ENCODE results near the gene FBXO17. TPM values are rescaled to one million over a fixed set of nuclear protein-coding genes. Genes with fewer than 3 reads are reported as not detected.

FBXO17 gene
- total RNA-seq, 1 donor from 2014 or later: 30.0 TPM

DNA sequence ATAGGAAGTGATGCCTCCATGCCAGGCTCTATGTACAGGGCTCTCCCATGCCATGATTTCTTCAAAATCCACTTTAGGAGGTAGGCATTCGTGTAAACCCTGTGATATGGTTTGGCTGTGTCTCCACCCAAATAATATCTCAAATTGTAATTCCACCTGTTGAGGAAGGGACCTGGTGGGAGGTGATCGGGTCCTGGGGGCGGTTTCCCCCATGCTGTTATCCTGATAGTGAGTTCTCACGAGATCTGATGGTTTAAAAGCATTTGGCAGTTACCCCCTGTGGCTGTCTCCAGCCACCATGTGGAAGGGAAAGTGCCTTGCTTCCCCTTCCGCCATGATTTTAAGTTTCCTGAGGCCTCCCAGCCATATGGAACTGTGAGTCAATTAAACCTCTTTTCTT is 53.1 kb downstream of the FBXO17 start:
- intact Hi-C loops (cut with DNase I): loop anchor here (10.0 kb wide), 1 partner anchor 408 kb away; no protein-coding TSS in a partner anchor
- ATAC-seq: no peak
- no peak for DNase-seq (ENCODE audit: low spot score)

DNA sequence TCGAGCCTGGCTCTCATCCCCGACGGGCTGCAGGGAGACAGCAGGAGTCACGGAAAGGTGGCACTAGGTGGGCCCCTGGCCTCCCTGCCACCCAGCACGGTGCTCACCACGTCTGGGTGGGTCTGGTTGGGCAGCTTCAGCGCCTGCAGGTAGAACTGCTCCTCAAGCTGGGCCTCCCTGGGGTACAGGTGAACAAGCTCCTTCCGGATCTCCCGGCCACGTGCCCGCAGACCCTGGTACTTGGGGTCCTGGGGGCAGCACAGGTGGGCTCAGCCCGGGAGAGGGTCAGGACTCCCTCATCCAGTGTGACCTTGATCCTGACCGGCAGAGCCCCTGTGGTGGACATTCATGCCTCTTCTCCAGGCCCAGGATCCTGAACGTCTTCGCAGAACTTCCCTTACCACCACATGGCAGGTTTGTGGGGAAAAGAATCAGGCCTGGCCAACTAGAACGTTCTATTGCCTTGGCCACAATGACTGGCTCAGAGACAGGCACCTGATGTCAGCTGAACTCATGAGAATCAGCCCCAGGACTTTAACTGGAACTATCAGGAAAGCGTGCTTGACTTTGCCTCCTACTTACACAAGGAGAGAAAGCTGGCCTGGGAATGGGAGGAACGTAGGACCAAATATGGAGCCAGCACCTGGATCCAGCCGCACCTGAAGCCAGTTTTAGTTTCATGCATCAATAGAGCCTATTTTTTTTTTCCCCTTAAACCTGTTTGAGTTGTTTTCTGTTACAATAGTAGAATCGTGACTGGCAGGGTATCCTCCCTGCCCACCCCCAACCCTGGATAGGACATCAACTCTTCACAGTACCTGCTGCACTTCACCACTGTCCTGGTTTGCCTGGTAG is 53.9 kb downstream of the FBXO17 start:
- intact Hi-C loops (cut with DNase I): loop anchor here (10.0 kb wide), 1 partner anchor 407 kb away; no protein-coding TSS in a partner anchor
- ATAC-seq (no peak), DNase-seq (ENCODE audit: low spot score) (no peak)

DNA sequence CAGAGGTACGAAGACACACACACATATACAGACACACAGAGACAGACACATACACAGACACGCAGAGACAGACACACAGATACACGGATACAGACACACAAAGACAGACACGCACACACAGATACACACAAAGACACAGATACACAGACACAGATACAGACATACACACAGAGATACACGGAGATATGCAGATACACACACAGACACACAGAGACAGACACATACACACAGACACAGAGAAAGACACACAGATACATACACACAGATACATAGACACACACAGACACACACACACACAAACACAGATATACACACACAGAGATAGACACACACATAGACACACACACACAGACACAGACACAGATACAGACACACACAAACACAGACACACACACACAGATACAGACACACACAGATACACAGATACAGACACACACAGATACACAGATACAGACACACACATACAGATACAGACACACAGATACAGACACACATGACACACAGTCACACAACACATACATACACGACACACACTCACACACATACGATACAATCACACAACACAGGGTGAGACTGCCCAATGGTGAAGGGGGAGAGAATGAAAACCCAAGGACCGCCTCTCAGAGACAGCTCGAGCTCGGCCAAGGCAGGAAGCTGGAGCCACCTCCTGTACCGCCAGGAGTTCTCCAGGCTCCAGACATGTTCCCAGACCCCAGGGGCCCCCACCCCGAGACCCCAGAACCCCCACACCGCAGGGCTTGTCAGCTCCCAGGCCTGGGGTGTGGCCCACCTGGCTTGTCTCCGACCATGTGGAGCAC is 54.7 kb downstream of the FBXO17 start:
- intact Hi-C loops (cut with DNase I): loop anchor here (10.0 kb wide), 1 partner anchor 406 kb away; no protein-coding TSS in a partner anchor
- ATAC-seq: no peak
- no peak for DNase-seq (ENCODE audit: low spot score)

DNA sequence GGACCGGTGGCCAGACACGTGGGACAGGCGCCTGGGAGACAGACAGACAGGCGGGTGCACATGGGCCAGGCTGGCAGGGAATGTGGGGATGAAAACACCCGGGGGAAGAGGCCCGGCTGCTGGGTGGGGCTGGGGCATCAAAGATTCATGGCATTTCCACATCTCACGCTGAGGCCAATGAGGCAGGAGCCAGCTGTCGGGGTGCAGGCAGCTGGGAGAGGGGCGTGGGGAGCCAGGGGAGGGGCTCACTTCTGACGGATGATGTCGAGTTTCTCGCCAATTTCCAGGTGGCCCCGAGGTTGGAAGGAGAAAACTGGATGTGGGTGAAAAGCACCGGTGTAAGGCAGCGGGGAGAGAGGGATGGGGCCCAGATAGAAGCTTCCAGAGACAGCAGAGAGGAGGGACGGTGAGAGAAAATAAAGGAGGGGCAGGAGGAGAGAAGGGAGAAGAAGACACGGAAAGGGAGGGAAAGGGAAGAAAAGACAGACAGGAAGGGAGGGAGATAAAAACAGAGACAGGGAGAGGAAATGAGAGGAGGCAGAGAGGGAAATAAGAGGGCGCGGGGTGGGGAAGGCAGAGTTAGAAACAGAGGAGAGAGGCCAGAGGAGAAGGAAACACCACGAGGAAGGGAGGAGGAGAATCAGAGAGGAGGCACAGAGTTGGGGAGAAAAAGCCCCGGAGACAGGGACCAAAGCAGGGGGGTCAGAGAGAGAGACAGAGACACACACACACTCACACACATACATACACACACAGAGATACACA is 55.5 kb downstream of the FBXO17 start:
- intact Hi-C loops (cut with DNase I): loop anchor here (10.0 kb wide), 1 partner anchor 405 kb away; no protein-coding TSS in a partner anchor
- no peak for DNase-seq (ENCODE audit: low spot score)
- ATAC-seq: no peak

DNA sequence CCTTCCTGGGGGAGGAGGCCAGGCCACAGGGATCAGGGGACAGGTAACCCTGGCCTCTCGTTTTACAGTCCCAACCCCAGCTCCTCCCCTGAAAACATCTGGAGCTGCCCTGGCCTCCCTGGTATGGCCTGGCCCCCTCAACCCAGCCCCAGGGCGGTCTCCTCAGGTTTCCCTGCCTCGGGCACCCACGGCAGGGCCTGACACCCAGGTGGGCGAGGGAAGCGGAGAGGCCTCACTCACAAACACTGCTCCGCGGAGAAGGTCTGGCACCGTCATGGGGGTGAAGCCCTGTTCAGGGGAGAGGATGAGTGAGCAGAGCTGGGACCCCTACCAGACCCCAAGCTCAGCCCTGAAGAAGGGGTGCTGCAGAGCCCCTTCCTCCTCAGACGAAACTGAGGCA is 57.0 kb downstream of the FBXO17 start:
- DNase-seq (ENCODE audit: low spot score): no peak
- ATAC-seq: no peak
- intact Hi-C loops (cut with DNase I): no loop called here

DNA sequence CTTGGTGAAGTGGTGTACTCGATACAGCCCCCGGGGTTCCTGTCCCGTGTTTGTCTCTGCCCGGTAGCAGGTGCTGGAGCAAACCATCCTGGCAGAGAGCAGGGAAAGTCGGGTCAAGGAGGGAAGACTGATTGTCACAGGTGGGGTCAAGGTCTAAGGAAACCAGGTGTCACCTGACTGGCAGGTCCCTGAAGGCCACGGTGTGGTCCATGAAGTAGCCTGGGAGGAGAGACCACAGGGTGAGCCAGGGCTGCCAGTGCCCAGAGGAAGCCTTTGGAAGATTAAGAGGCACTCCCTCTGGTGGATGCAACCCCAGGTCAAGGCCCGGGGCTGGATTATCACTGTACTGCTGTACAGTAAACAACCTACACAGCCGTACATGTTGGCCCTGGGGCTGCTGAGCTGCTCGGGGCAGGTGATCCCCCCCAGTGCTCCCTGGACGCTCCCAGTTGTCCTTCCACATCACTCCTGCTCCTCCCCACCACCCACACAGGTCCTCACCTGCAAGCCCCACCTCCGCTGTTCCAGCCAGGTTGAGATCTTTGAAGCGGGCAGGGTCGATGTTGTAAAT is 57.5 kb downstream of the FBXO17 start:
- intact Hi-C loops (cut with DNase I): no loop called here
- ATAC-seq: no peak

DNA sequence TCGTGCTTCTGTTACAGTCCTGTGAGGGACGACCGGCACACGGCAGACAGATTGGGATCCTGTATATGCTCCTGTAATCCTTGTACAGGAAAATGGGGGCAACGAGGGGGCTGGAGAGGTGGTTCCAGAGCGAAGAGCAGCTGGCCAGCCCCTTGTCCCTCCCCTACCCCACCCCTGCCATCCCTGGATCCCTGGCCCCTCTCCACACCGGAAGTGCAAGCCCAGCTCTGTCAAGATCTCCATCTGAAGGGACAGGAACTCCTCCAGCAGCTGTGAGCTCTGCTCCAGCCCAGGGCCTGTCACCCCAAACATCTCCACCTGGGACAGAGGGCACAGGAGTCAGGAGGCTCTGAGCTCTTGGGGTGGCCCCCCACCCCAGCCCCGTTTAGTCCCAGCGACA is 58.0 kb downstream of the FBXO17 start:
- intact Hi-C loops (cut with DNase I): no loop called here
- ATAC-seq (no peak), DNase-seq (ENCODE audit: low spot score) (no peak)

More for the DNA sequence above, 57.5 kb downstream of the FBXO17 start:
- DNase-seq (ENCODE audit: low spot score): no peak

DNA sequence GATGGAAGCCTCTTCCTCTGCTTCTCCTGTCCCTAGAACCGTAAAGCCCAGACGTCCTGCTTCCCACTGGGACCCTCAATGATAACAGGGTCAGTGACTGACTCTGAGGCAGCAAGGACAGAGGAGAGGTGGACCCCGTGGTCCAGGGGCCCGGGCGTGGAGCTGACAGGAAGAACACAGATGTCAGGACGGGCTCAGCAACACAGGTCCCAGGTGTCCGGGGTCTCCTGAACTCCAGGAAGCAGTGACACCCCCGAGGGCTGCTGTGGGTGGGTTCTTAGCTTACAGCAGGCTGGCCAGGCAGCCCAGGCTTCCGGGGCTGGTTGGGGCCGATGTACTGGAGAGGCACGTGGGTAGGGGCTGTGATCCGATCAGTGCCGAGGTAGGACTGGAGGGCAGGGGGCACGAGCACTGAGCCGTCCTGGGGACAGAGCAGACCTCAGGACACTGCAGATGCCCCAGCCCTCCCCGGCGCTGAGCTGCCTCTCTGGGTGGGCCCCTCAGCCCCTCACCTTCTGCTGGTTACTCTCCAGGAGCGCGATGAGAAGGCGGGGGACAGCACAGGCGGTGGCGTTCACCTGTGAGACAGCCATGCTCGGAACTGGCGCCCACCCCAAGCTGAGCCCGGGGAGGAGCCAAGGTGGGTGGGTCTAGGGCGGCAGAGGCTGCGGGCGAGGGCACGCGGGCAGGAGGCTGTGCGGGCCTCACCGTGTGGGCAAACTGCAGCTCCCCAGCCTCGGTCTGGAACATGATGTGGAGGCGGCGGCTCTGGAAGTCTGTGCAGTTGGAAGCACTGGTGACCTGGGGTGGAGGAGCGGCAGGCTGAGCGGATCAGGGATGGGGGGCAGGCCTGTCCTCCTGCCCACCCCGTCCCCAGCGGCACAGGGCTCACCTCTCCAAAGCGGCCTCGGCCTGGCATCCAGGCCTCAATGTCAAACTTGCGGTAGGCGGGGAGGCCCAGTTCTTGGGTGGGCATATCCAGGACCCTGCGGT is 59.9 kb downstream of the FBXO17 start:
- intact Hi-C loops (cut with DNase I): no loop called here
- ATAC-seq: no peak
- no peak for DNase-seq (ENCODE audit: low spot score)

DNA sequence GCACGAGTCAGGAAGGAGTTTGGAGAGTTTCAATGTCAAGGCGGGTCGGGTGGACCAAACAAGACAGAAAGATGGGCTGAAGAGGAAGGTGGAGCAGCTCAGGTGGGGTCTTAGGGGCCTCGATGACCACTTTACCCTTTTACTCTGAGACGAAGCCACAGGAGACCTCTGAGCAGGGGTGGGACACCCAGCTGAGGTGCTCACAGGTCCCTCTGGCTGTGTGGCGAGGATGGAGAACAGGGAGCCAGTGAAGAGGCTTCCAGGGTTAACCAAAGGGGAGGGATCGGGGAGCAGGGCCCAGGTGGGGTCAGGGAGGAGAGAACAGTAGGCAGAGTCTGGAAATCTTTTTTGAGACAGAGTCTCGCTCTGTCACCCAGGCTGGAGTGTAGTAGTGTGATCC is 61.6 kb downstream of the FBXO17 start:
- DNase-seq (ENCODE audit: low spot score) (no peak), ATAC-seq (no peak)
- intact Hi-C loops (cut with DNase I): no loop called here

DNA sequence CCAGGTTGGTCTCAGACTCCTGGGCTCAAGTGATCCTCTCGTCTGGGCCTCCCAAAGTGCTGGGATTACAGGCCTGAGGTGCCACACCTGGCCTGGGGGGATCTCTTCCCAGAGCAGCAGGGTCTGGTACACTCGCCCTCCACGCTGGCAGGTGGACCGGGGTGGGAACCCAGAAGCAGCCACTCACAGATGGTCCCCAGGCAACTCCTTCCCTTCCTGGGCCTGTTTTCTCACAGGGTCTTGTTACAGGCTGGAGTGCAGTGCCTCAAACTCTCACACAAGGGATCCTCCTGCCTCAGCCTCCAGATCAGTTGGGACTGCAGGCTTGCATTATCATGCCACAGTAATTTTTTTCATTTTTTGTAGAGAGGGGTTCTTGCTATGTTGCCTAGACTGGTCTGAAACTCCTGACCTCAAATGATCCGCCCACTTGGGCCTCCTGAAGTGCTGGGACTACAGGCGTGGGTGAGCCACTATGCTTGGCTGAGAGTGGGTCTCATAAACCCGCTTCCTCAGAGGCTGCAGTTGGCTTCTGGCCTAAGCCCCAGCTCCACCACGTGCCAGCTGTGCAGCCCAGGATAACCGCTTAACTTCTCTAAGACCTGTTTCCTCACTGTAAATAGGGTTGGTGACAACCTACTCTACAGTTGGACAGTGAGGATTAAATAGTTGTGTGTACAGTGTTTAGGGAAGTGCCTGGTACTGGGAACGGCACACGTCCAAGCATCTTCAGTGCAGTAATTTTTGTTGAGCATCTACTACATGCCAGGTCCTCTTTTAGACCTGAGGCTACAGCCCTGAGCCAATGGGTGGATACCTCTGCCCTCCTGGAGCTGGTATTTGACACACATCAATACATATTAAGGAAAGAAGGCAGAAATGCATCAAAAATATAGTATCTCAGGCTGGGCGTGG is 62.7 kb downstream of the FBXO17 start:
- intact Hi-C loops (cut with DNase I): no loop called here
- no peak for DNase-seq (ENCODE audit: low spot score)
- no peak for ATAC-seq

DNA sequence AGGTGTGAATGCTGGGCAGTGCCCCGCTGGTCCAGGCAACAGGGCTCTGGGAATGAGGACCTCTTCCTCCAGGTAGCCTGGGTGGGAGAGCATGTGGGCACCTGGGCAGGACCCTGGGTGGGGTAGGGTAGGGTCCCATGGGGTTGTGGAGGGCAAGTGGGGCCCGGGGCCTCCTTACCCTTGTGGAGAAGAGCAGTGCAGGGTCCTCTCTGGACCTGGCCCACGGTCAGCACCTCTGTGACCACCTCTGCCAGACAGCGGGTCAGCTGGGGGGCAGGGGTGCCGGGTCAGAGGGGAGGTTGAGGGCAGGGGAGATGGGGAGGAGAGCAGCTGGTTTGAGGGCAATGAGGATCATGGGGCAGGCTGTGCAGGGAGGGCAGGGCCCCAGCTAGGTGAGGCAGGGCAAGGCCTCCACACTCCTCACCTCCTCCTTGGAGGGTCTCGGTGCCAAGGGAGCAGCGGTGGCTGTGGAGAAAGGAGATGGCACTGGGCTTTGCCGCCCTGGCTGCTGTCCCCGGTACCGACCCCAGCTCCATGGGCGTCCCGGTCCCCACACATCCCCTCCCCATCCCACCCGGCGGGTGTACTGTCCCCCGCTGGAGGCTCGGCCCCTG is 64.0 kb downstream of the FBXO17 start:
- no peak for ATAC-seq
- intact Hi-C loops (cut with DNase I): no loop called here
- no peak for DNase-seq (ENCODE audit: low spot score)

DNA sequence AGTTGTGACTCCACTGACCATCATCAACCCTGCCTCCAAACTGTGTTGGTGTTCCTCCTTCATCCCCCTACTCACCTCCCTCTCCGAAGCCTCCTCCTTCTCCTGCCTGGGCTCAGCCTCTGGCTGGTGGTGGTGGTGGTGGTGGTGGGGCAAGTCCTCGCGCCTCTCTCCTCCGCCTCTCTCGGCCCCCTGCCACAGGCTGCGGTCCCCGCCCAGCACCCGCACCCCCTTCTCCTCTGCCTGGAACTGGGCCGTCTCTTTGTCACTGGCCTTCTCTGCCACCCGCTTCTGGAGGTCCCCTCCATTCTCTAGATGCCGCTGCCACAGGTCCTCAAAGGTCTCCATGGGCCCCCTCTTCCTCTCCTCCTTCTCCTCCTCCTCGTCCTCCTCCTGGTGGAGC is 65.1 kb downstream of the FBXO17 start:
- intact Hi-C loops (cut with DNase I): no loop called here
- no peak for ATAC-seq
- no peak for DNase-seq (ENCODE audit: low spot score)

DNA sequence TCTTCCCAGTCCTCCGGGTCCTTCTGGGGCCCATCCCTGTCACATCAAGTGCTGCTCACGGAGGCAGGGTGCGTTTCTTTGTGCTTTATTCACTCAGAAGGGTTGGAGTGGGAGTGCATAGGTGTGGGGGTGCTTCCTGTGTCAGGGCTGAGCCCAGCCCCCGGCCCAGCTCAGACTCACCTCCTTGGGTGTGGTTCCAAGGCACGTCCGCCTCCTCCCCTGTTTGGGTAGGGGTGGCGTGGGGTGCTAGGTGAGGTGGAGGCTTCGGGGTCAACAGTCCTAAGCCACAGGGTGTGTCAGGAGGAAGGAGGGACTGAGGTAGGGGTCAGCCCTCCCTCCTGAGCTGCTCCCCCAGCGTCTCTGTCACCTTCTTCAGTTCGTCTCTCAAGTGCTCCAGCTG is 66.6 kb downstream of the FBXO17 start:
- intact Hi-C loops (cut with DNase I): no loop called here
- no peak for DNase-seq (ENCODE audit: low spot score)
- no peak for ATAC-seq

DNA sequence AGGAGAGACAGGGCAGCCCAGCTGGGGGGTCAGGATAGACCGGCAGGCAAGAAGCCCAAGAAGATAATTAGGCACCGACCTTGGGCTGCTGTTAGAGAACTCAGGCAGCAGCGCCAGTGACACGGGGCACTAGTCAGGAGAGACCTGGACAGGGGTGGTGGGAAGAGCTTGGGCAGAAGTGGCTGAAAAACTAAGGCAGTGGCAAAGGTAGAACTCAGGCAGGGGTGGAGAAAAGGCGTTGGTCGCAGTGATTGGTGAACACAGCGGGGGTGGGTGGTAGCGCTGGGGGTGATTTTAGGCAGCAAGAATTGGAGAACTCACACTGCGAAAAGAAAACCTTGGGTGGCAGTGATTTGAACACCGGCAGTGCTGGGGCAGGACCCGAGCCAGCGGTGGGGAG is 67.9 kb downstream of the FBXO17 start:
- intact Hi-C loops (cut with DNase I): no loop called here
- no peak for DNase-seq (ENCODE audit: low spot score)
- ATAC-seq: no peak

DNA sequence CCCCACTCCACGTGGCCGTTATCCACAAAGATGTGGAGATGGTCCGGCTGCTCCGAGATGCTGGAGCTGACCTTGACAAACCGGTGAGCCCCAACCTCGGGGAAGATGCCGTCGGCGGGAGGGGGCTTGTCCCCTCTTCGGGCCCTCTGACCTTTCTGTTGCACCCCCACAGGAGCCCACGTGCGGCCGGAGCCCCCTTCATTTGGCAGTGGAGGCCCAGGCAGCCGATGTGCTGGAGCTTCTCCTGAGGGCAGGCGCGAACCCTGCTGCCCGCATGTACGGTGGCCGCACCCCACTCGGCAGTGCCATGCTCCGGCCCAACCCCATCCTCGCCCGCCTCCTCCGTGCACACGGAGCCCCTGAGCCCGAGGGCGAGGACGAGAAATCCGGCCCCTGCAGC is 68.3 kb downstream of the FBXO17 start:
- ATAC-seq (no peak), DNase-seq (ENCODE audit: low spot score) (no peak)
- intact Hi-C loops (cut with DNase I): no loop called here

DNA sequence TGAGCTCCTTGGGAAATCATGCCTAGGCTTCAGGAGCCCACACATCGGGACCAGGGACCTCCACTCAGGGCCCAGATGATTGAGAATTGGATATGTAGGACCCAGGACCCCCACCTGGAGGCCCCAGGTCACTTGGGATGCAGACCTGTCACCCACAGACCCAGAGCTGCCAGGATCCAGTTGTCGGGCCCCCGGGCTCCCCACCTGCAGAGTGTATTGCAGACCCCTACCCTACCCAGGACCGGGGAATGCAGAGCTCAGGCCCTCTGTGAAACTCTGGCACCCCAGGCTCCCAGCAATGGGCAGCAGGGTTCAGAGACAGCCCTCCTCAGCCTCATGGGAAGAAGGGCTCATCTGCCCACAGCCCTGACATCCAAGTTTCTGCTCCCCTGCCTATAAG is 69.9 kb downstream of the FBXO17 start:
- DNase-seq (ENCODE audit: low spot score) (no peak), ATAC-seq (no peak)
- intact Hi-C loops (cut with DNase I): loop anchor here (1.0 kb wide), 1 partner anchor 361 kb away; no protein-coding TSS in a partner anchor

Measured in sciatic nerve (tissue), 2 donors.